Kidney (tissue), 14 donors: Measurements from ENCODE around the gene PRKD1. TPM values are rescaled to one million over a fixed set of nuclear protein-coding genes. Genes with fewer than 3 reads are reported as not detected.

ENCODE experiments used
- DNase-seq, 5 donors: peaks; one replicate each; pipeline ENCODE4 v3.0.0-alpha.2; 2013 to 2020
- FAIRE-seq: peaks from 2 replicates; lab custom pipeline; 2012; peaks lifted over from hg19 to GRCh38; lab: Jason Lieb, UNC
- H3K27ac ChIP-seq, 2 donors: one replicate each; pipeline ENCODE4 v1.7.0; 2013; ENCODE audit warnings: low read depth in 2 of 2, low read length in 2 of 2, inconsistent platforms in 1 of 2
- H3K27me3 ChIP-seq: one replicate; pipeline ENCODE4 v1.7.1; 2013; ENCODE audit warnings: low read length, inconsistent platforms; ENCODE audit not compliant: control insufficient read depth, insufficient read depth
- H3K36me3 ChIP-seq, 3 donors: one replicate each; pipeline versions ENCODE4 v1.7.0 to v1.7.1; 2013; ENCODE audit warnings: low read length in 3 of 3, control low read depth in 1 of 3, inconsistent platforms in 1 of 3; ENCODE audit not compliant: insufficient read depth in 3 of 3, control insufficient read depth in 2 of 3
- H3K4me1 ChIP-seq, 3 donors: one replicate each; pipeline versions ENCODE4 v1.7.0 to v1.7.1; 2013; ENCODE audit warnings: low read length in 3 of 3, inconsistent platforms in 1 of 3, low read depth in 1 of 3; ENCODE audit not compliant: control insufficient read depth in 2 of 3, insufficient read depth in 2 of 3
- H3K4me3 ChIP-seq, 3 donors: one replicate each; pipeline versions ENCODE4 v1.7.0 to v1.8.1; 2013; ENCODE audit warnings: low read length in 3 of 3, control low read depth in 1 of 3, inconsistent platforms in 1 of 3
- H3K9ac ChIP-seq, 3 donors: one replicate each; pipeline versions ENCODE4 v1.7.0 to v1.7.1; 2013; ENCODE audit warnings: low read length in 3 of 3, control low read depth in 1 of 3, inconsistent platforms in 1 of 3
- H3K9me3 ChIP-seq, 3 donors: one replicate each; pipeline versions ENCODE4 v1.7.0 to v1.7.1; 2013; ENCODE audit warnings: low read length in 3 of 3, control low read depth in 1 of 3, inconsistent platforms in 1 of 3; ENCODE audit not compliant: control insufficient read depth in 2 of 3, insufficient read depth in 1 of 3
- CTCF ChIP-seq: IDR thresholded peaks from 3 replicates; pipeline ENCODE4 v1.5.1; 2012; ENCODE audit warnings: mild to moderate bottlenecking, moderate library complexity, borderline replicate concordance; ENCODE audit not compliant: insufficient read depth; ENCODE audit errors: extremely low read depth
- intact Hi-C: fragments of 100-400 bp; cut with DNase I; formaldehyde crosslinking; loops from one replicate; pipeline ENCODE4 v1.11.1; 2022
- polyA plus RNA-seq: library from polyadenylated mRNA; stranded (reverse); fragments of 350-450 nt; fragmentation: Illumina TruSeq; extraction: RNeasy Lipid Tissue Mini Kit (QIAGEN cat#74804); gene quantifications from one replicate; pipeline ENCODE4 v1.2.3, GENCODE V29; 2014; ENCODE audit warnings: low read depth, low replicate concordance; ENCODE audit not compliant: insufficient read depth
- total RNA-seq: library from RNA; stranded (reverse); fragmentation: NEBNext Ultra II Directional; extraction: Animal tissue kit (Norgen Biotek cat#: 25700); gene quantifications from one replicate; pipeline ENCODE4 v1.2.1, GENCODE V29; 2021
- donor health status: control.
- donor health status: control.
- donor health status: control.
- donor health status: control.
- donor health status: control.
- donor health status: DM: yes; HTN: yes; CAD: no.
- donor health status: Normal renal cell carcinoma (clear cell type).

Gene PRKD1
- total and polyA plus RNA-seq, 2 donors from 2014 or later, result 14.0 to 45.1 TPM

- Histone ChIP-seq H3K4me1 (no peaks in the 10 kb centered on the region), H3K9ac (no peak overlapping the region), H3K27ac (no peak overlapping the region), H3K27me3 (no peaks in the 10 kb centered on the region), H3K4me3 (no peak overlapping the region), H3K36me3 (no peaks in the 10 kb centered on the region), H3K9me3 (no peaks in the 10 kb centered on the region)
- no peak for FAIRE-seq
- no peak for TF ChIP-seq CTCF
- no peak for DNase-seq
- intact Hi-C loops, result no loop called here
Observed at GRCh38 chr14:29671034-29671433, 256.6 kb downstream of the PRKD1 start.

GRCh38 chr14:29668201-29668600, 259.4 kb downstream of the PRKD1 start:
- Histone ChIP-seq H3K9me3 (no peaks in the 10 kb centered on the region), H3K27me3 (no peaks in the 10 kb centered on the region), H3K4me1 (no peaks in the 10 kb centered on the region), H3K36me3 (peaks cover 0 to 9% (median 0%) of the 10 kb centered on the region in 3 donors), H3K9ac (no peak overlapping the region), H3K4me3 (no peak overlapping the region), H3K27ac (no peak overlapping the region)
- FAIRE-seq (no peak), DNase-seq (no peak)
- intact Hi-C loops, result no loop called here
- TF ChIP-seq CTCF, result no peak

- H3K27me3 ChIP-seq, result no peaks in the 10 kb centered on the region
- H3K9ac ChIP-seq, result no peak overlapping the region
- no peak overlapping the region for H3K4me3 ChIP-seq
- no peaks in the 10 kb centered on the region for H3K9me3 ChIP-seq
- no peaks in the 10 kb centered on the region for H3K4me1 ChIP-seq
- no peak overlapping the region for H3K27ac ChIP-seq
- DNase-seq (no peak), FAIRE-seq (no peak)
- H3K36me3 ChIP-seq, result peaks cover 0 to 11% (median 0%) of the 10 kb centered on the region in 3 donors
- intact Hi-C loops, result no loop called here
- TF ChIP-seq CTCF, result no peak
Observed at GRCh38 chr14:29664515-29664914, 263.1 kb downstream of the PRKD1 start.

GRCh38 chr14:29663281-29663801, 264.3 kb downstream of the PRKD1 start:
- peaks cover 0 to 11% (median 0%) of the 10 kb centered on the region in 3 donors for H3K36me3 ChIP-seq
- FAIRE-seq (no peak), DNase-seq (no peak)
- no peak overlapping the region for H3K27ac ChIP-seq
- TF ChIP-seq CTCF, result no peak
- no peaks in the 10 kb centered on the region for H3K4me1 ChIP-seq
- no peak overlapping the region for H3K4me3 ChIP-seq
- H3K9me3 ChIP-seq, result no peaks in the 10 kb centered on the region
- intact Hi-C loops, result no loop called here
- no peaks in the 10 kb centered on the region for H3K27me3 ChIP-seq
- H3K9ac ChIP-seq, result no peak overlapping the region
